GM23338 (cell line): ENCODE data around the gene ASXL3. TPM values are rescaled to one million over a fixed set of nuclear protein-coding genes. Genes with fewer than 3 reads are reported as not detected.

Experiments
- ATAC-seq: fragments of 200-7000 bp; cut with Tn5 transposase; 3 replicates; pipeline ENCODE4 v1.9.1; 2020
- DNase-seq: peaks from one replicate; pipeline ENCODE4 v3.0.0-alpha.2; 2015; ENCODE audit warnings: low spot score
- H2AFZ ChIP-seq: fragments of 200-600 bp; sonication (generic); 2 replicates; pipeline ENCODE4 v1.8.0; 2016; ENCODE audit warnings: antibody characterized with exemption, mild to moderate bottlenecking, moderate library complexity
- H3F3A ChIP-seq: fragments of 200-600 bp; sonication (generic); replicated peaks from 2 replicates; pipeline ENCODE4 v1.8.0; 2017; ENCODE audit warnings: antibody characterized with exemption, mixed run types, low read depth
- H3K27ac ChIP-seq: fragments of 200-600 bp; sonication (generic); 2 replicates; pipeline ENCODE4 v1.6.1; 2016; ENCODE audit warnings: low read depth
- H3K27me3 ChIP-seq: fragments of 200-600 bp; sonication (generic); 2 replicates; pipeline ENCODE4 v1.8.0; 2016; ENCODE audit warnings: mild to moderate bottlenecking, mixed run types, moderate library complexity; ENCODE audit not compliant: insufficient read depth
- H3K36me3 ChIP-seq: fragments of 200-600 bp; sonication (generic); 2 replicates; pipeline ENCODE4 v1.8.0; 2016; ENCODE audit warnings: mild to moderate bottlenecking; ENCODE audit not compliant: insufficient read depth
- H3K4me1 ChIP-seq: fragments of 200-600 bp; sonication (generic); 2 replicates; pipeline ENCODE4 v1.8.0; 2016; ENCODE audit warnings: mild to moderate bottlenecking, moderate library complexity; ENCODE audit not compliant: insufficient read depth
- H3K4me2 ChIP-seq: fragments of 200-600 bp; sonication (generic); 2 replicates; pipeline ENCODE4 v1.7.1; 2017; ENCODE audit warnings: mixed run types
- H3K4me3 ChIP-seq: fragments of 200-600 bp; sonication (generic); 2 replicates; pipeline ENCODE4 v1.6.1; 2016; ENCODE audit warnings: mixed run types
- H3K79me2 ChIP-seq: fragments of 200-600 bp; sonication (generic); replicated peaks from 2 replicates; pipeline ENCODE4 v1.8.0; 2017; ENCODE audit warnings: mild to moderate bottlenecking; ENCODE audit not compliant: insufficient read depth
- H3K9me2 ChIP-seq: fragments of 200-600 bp; sonication (generic); 2 replicates; pipeline ENCODE4 v1.8.0; 2017; ENCODE audit not compliant: insufficient read depth
- H4K20me1 ChIP-seq: fragments of 200-600 bp; sonication (generic); replicated peaks from 2 replicates; pipeline ENCODE4 v1.8.0; 2017; ENCODE audit warnings: mild to moderate bottlenecking; ENCODE audit not compliant: insufficient read depth
- H3K27ac Mint-ChIP-seq: 2 replicates; pipeline ENCODE4 v1.8.0; 2020; ENCODE audit warnings: inconsistent platforms, mild to moderate bottlenecking, moderate library complexity, mixed read lengths
- H3K27me3 Mint-ChIP-seq: 3 replicates; pipeline ENCODE4 v1.8.0; 2022; ENCODE audit warnings: low read depth, mild to moderate bottlenecking, moderate library complexity, mixed read lengths, inconsistent platforms; ENCODE audit not compliant: insufficient read depth, poor library complexity
- H3K36me3 Mint-ChIP-seq: 3 replicates; pipeline ENCODE4 v1.8.0; 2021; ENCODE audit warnings: low read depth, mild to moderate bottlenecking, inconsistent platforms, moderate library complexity, mixed read lengths
- H3K4me1 Mint-ChIP-seq: 3 replicates; pipeline ENCODE4 v1.8.0; 2020; ENCODE audit warnings: mild to moderate bottlenecking, inconsistent platforms, mixed read lengths
- H3K4me3 Mint-ChIP-seq: 3 replicates; pipeline ENCODE4 v1.8.0; 2021; ENCODE audit warnings: moderate library complexity, mild to moderate bottlenecking, inconsistent platforms, mixed read lengths
- H3K9me3 Mint-ChIP-seq: 3 replicates; pipeline ENCODE4 v1.8.0; 2020; ENCODE audit warnings: moderate library complexity, mild to moderate bottlenecking, inconsistent platforms, mixed read lengths
- CREB1 ChIP-seq: fragments of 250-450 bp; sonication (Bioruptor Pico); IDR thresholded peaks from 2 replicates; pipeline ENCODE4 v1.5.0; 2020; ENCODE audit warnings: low read depth, mild to moderate bottlenecking, moderate library complexity
- CTCF ChIP-seq, 2 experiments: fragments of 200-600 bp in 1 of 2; sonication (generic) in 1 of 2; conservative IDR thresholded peaks; 2 replicates each; pipeline versions ENCODE4 v1.5.1 to v1.6.1; 2016 to 2017; ENCODE audit warnings: antibody characterized with exemption in 2 of 2, low read depth in 2 of 2, mild to moderate bottlenecking in 2 of 2, moderate library complexity in 1 of 2
- ETS1 ChIP-seq: IDR thresholded peaks from 2 replicates; pipeline ENCODE4 v1.6.1; 2016; ENCODE audit warnings: antibody characterized with exemption
- EZH2 ChIP-seq: fragments of 200-600 bp; sonication (generic); IDR thresholded peaks from one replicate; pipeline ENCODE4 v1.8.0; 2017; ENCODE audit warnings: antibody characterized with exemption, mild to moderate bottlenecking, low read depth; ENCODE audit not compliant: unreplicated experiment
- EZH2phosphoT487 ChIP-seq: fragments of 200-600 bp; sonication (generic); IDR thresholded peaks from one replicate; pipeline ENCODE4 v1.8.1; 2018; ENCODE audit warnings: antibody characterized with exemption; ENCODE audit not compliant: unreplicated experiment
- JUNB ChIP-seq: IDR thresholded peaks from one replicate; pipeline ENCODE4 v1.6.1; 2016; ENCODE audit warnings: antibody characterized with exemption; ENCODE audit not compliant: unreplicated experiment
- NANOG ChIP-seq: IDR thresholded peaks from 2 replicates; pipeline ENCODE4 v1.6.1; 2016; ENCODE audit warnings: antibody characterized with exemption, borderline replicate concordance
- POLR2AphosphoS5 ChIP-seq: IDR thresholded peaks from 2 replicates; pipeline ENCODE4 v1.6.1; 2016; ENCODE audit warnings: antibody characterized with exemption, low read depth
- REST ChIP-seq: IDR thresholded peaks from one replicate; pipeline ENCODE4 v1.6.1; 2018; ENCODE audit warnings: antibody characterized with exemption; ENCODE audit not compliant: unreplicated experiment
- STAT1 ChIP-seq: IDR thresholded peaks from one replicate; pipeline ENCODE4 v1.6.1; 2016; ENCODE audit warnings: antibody characterized with exemption; ENCODE audit not compliant: unreplicated experiment
- ZNF114 ChIP-seq: fragments of 250-450 bp; sonication (Bioruptor Pico); IDR thresholded peaks from 2 replicates; pipeline ENCODE4 v1.5.0; 2020; ENCODE audit warnings: mild to moderate bottlenecking, moderate library complexity
- ZNF331 ChIP-seq: fragments of 250-450 bp; sonication (Bioruptor Pico); IDR thresholded peaks from 2 replicates; pipeline ENCODE4 v1.5.0; 2020; ENCODE audit warnings: low read depth, mild to moderate bottlenecking, moderate library complexity
- ZNF462 ChIP-seq: fragments of 250-450 bp; sonication (Bioruptor Pico); IDR thresholded peaks from 2 replicates; pipeline ENCODE4 v1.5.0; 2020; ENCODE audit warnings: mild to moderate bottlenecking, moderate library complexity
- polyA plus RNA-seq: library from polyadenylated mRNA; unstranded; fragments of >200 nt; fragmentation: Nextera tagmentation; extraction: Ambion mirVana; gene quantifications from 2 replicates; pipeline ENCODE4 v1.2.1, GENCODE V29; 2016
- total RNA-seq: library from RNA; depleted of rRNA; stranded (reverse); fragments of >200 nt; shearing (Covaris generic); gene quantifications from 2 replicates; pipeline ENCODE4 v1.2.3, GENCODE V29; 2014

Gene ASXL3
- total and polyA plus RNA-seq, 2 experiments from 2014 or later: 0.23 to 1.4 TPM

GRCh38 chr18:33706391-33706790 lies 128.4 kb downstream of the ASXL3 start:
- no peaks in the 10 kb centered on the region for H3K27me3 ChIP-seq
- H3F3A ChIP-seq: no peaks in the 10 kb centered on the region
- H2AFZ ChIP-seq: no peak overlapping the region
- no peaks in the 10 kb centered on the region for H4K20me1 ChIP-seq
- H3K4me3 ChIP-seq: no peak overlapping the region
- TF ChIP-seq ZNF462 (no peak), ETS1 (no peak), CREB1 (CRISPR knock-in tag) (no peak), STAT1 (no peak), JUNB (no peak), ZNF114 (CRISPR knock-in tag) (no peak), ZNF331 (no peak), POLR2AphosphoS5 (no peak), REST (no peak), EZH2 (no peak), NANOG (no peak), CTCF (conservative IDR thresholded peaks at IDR 0.05; ENCODE audit: low read depth in 2 of 2) (no peak), EZH2phosphoT487 (no peak)
- Mint-ChIP-seq H3K27me3 (no peaks in the 10 kb centered on the region), H3K9me3 (no peaks in the 10 kb centered on the region), H3K36me3 (no peaks in the 10 kb centered on the region), H3K4me3 (no peak overlapping the region), H3K4me1 (no peaks in the 10 kb centered on the region), H3K27ac (no peak overlapping the region)
- H3K9me2 ChIP-seq: no peaks in the 10 kb centered on the region
- no peak overlapping the region for H3K27ac ChIP-seq
- H3K4me1 ChIP-seq: no peaks in the 10 kb centered on the region
- no peaks in the 10 kb centered on the region for H3K79me2 ChIP-seq
- no peak for ATAC-seq
- H3K4me2 ChIP-seq: no peak overlapping the region
- DNase-seq: no peak
- H3K36me3 ChIP-seq: no peaks in the 10 kb centered on the region
